Muscle layer of duodenum (tissue), 2 donors: ENCODE results near the gene SLC45A1.
"Not testable (repeated sequence)": the region's sequence is repeated elsewhere in the genome, so short reads cannot be mapped to it uniquely, and the experiment has no call there.

Experiments
- H3K27ac ChIP-seq: one replicate; pipeline ENCODE4 v1.7.0; 2013; ENCODE audit warnings: mild to moderate bottlenecking, low read length
- H3K27me3 ChIP-seq: one replicate; pipeline ENCODE4 v1.7.0; 2013; ENCODE audit warnings: low read depth, mild to moderate bottlenecking, control low read depth, low read length
- H3K36me3 ChIP-seq, 2 donors: one replicate each; pipeline ENCODE4 v1.7.0; 2013; ENCODE audit warnings: low read length in 2 of 2, control low read depth in 1 of 2, mild to moderate bottlenecking in 1 of 2; ENCODE audit not compliant: insufficient read depth in 2 of 2, control insufficient read depth in 1 of 2
- H3K4me1 ChIP-seq, 2 donors: one replicate each; pipeline ENCODE4 v1.7.0; 2013; ENCODE audit warnings: low read length in 2 of 2, mild to moderate bottlenecking in 2 of 2, control low read depth in 1 of 2, moderate library complexity in 1 of 2; ENCODE audit not compliant: insufficient read depth in 2 of 2, control insufficient read depth in 1 of 2
- H3K4me3 ChIP-seq, 2 donors: one replicate each; pipeline ENCODE4 v1.7.0; 2013; ENCODE audit warnings: low read length in 2 of 2, low read depth in 1 of 2, mild to moderate bottlenecking in 1 of 2
- H3K9me3 ChIP-seq, 2 donors: one replicate each; pipeline ENCODE4 v1.7.0; 2013; ENCODE audit warnings: low read length in 2 of 2, control low read depth in 1 of 2, mild to moderate bottlenecking in 1 of 2; ENCODE audit not compliant: control insufficient read depth in 1 of 2
- donor health status: healthy.

The SLC45A1 gene

DNA sequence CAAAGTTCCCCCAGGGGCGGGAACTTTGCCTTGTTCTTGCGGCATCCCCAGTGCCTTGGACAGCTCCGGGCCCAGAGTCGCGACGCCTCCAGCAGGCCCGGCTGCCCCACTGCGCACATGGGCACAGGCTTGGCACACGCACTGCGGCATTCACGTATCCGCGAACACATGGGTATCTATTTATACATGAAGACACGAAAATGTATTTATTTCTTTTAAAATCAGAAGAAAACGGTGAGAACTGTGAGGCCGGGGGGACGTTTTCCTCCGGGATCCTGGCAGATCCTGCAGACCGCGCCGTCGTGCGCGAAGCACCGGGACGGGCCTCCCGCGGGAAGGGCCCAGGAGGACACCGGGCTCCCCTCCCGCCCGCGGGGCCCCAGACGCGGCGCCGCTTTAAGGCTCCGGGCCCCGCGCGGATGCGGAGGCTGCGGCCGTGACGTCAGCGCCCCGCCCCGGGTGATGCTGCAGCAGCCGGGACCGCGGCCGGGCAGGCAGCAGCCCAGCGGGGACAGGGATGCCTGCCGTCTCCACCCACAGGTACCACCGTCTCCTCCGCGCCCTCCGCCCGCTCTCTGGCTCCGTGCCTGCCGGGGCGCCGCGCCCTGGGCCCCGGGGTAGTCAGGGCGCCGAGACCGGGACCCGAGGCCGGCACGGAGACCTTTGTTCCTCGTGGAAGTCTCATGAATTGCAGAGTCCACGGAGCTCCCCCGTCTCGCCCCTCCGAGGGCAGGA is at the start of gene SLC45A1:
Gene SLC45A1, plus strand, starts transcription at position 468 of the 735 bp plus-strand sequence. CDS start 6,216 bp downstream, outside the sequence.
- H3K27me3 ChIP-seq, result no peaks in the 10 kb centered on the region
- H3K27ac ChIP-seq, result no peak within 1 kb of the TSS
- H3K9me3 ChIP-seq, result no peaks in the 10 kb centered on the region
- H3K4me3 ChIP-seq, result peak within 1 kb of the TSS; percentile 63 to 86
- peaks cover 0 to 14% of the 10 kb centered on the region in 2 donors for H3K4me1 ChIP-seq
- no peaks in the 10 kb centered on the region for H3K36me3 ChIP-seq

DNA sequence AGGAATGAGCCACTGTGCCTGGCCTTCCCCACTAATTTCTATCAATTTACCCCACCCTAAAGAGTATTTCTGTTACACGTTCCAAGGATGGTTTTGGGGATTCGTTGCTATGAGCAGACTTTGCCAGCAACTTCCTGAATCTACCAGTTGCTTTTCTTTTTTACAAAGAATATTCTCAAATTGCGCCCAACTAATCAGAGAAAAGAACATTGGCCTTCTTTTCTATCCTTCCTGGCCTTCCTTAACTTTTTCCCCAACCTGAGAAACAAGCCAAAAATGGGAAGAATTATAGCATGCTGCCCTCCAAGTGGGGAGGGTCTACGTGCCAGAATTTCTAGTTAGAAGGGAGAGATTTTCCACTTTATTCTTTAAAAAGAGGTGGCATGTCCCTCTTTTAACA is 44.9 kb upstream of the SLC45A1 start:
- Histone ChIP-seq H3K27me3 (no peaks in the 10 kb centered on the region), H3K4me1 (no peaks in the 10 kb centered on the region), H3K36me3 (no peaks in the 10 kb centered on the region), H3K27ac (no peak overlapping the region), H3K9me3 (no peaks in the 10 kb centered on the region), H3K4me3 (no peak overlapping the region)

DNA sequence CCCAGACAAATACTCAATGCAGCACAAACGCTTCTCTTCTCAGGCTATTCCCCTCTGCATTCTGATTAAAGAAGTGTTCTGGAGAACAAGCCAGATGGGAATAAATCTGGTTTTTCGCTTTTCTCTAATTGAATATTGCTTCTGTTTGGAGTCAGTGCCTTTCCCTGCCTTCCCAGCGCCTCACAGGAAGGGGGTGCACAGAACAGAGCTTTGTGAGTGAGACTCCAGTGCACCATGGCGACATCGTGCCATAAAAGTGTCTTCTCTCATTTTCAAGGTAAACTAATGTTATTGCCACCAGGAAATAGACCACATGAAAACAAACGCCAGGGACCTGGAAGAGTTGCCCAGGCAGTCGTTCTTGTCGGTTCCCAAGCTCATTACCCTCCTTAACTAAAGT is 43.6 kb upstream of the SLC45A1 start:
- Histone ChIP-seq H3K27me3 (no peaks in the 10 kb centered on the region), H3K4me1 (no peaks in the 10 kb centered on the region), H3K36me3 (no peaks in the 10 kb centered on the region), H3K9me3 (no peaks in the 10 kb centered on the region), H3K4me3 (no peak overlapping the region), H3K27ac (no peak overlapping the region)

DNA sequence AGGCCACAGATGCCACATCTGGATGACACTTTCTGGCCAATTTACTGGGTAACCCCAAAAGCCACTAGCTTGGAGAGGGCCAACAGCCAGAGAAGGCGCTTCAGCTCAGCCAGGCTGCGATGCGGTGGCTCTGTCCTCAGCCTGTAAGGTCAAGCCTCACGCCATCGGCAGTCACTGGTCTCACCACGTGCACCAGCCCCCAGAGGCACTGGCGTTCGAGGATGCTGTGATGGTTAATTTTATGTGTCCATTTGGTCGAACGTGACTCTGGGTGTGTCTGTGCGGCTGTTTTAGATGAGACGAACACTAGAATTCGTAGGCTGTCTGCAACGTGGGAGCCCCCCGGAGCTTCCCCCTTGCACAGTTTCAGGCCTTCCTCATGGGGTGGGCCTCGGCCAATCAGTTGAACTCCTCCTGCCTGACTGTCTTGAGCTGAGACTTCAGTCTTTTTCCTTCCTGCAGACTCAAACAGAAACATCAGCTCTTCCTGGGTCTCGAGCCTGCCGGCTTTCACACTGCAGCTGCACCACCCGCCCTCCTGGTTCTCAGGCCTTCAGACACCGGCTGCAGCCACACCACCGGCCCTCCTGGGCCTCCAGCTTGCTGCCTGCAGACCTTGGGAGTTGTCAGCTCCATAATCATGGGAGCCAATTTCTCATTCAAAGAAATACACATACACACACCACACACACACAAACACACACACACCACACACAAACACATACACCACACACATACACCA is 41.6 kb upstream of the SLC45A1 start:
- no peaks in the 10 kb centered on the region for H3K27me3 ChIP-seq
- no peak overlapping the region for H3K27ac ChIP-seq
- no peaks in the 10 kb centered on the region for H3K4me1 ChIP-seq
- no peaks in the 10 kb centered on the region for H3K9me3 ChIP-seq
- no peak overlapping the region for H3K4me3 ChIP-seq
- no peaks in the 10 kb centered on the region for H3K36me3 ChIP-seq

GRCh38 chr1:8276932-8277331 is 41.0 kb upstream of the SLC45A1 start:
- no peaks in the 10 kb centered on the region for H3K36me3 ChIP-seq
- H3K27ac ChIP-seq, result no peak overlapping the region
- no peaks in the 10 kb centered on the region for H3K4me1 ChIP-seq
- H3K4me3 ChIP-seq, result no peak overlapping the region
- H3K9me3 ChIP-seq, result no peaks in the 10 kb centered on the region
- H3K27me3 ChIP-seq, result no peaks in the 10 kb centered on the region

DNA sequence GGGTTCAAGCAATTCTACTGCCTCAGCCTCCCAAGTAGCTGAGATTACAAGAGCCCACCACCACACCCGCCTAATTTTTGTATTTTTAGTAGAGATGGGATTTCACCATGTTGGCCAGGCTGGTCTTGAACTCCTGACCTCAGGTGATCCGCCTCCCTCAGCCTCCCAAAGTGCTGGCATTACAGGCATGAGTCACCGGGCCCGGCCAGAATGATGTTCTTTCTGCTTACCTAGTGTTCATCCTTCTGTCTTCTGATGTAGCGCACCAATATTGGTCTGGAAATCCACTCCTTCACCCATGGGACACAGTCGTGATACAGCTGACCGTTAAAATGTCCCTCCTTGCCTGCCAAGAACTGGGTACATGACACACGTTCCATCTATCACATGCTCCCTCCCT is 39.2 kb upstream of the SLC45A1 start:
- not testable (repeated sequence) for H3K4me3 ChIP-seq, H3K36me3 ChIP-seq, H3K9me3 ChIP-seq, H3K27ac ChIP-seq, H3K4me1 ChIP-seq, H3K27me3 ChIP-seq

DNA sequence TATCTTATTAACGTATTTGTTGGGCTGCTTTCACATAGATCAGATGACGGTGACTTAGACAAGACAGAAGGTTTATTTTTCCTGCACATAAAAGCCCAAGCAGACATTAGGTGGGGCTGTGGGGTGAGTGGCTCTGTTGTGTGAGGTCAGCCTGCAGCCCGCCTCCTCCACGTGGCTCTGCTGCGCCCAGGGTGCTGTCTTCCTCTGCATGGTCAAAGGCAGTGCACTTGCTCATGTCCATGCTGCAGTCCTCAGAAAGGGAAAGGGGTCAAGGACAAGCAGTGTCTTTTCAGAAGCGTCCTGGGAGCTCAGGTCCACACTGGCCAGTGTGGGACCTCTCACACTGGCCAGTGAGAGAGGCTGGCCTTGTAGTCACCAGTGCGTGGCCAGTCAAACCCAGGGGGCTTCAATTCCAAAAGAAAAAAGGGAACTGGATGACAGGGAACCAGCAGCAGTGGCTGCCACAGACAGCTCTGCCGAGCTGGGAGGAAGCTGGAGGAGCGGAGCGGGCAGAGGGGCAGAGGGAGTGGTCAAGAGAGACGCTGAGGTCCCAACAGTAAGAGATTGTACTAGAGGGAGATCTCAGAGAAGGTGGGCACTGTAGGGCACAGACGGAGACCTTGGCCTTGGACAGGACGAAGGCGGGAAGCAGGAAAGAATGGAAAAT is 35.9 kb upstream of the SLC45A1 start:
- H3K9me3 ChIP-seq, result no peaks in the 10 kb centered on the region
- H3K4me3 ChIP-seq, result no peak overlapping the region
- no peaks in the 10 kb centered on the region for H3K36me3 ChIP-seq
- H3K4me1 ChIP-seq, result no peaks in the 10 kb centered on the region
- H3K27ac ChIP-seq, result no peak overlapping the region
- no peaks in the 10 kb centered on the region for H3K27me3 ChIP-seq

DNA sequence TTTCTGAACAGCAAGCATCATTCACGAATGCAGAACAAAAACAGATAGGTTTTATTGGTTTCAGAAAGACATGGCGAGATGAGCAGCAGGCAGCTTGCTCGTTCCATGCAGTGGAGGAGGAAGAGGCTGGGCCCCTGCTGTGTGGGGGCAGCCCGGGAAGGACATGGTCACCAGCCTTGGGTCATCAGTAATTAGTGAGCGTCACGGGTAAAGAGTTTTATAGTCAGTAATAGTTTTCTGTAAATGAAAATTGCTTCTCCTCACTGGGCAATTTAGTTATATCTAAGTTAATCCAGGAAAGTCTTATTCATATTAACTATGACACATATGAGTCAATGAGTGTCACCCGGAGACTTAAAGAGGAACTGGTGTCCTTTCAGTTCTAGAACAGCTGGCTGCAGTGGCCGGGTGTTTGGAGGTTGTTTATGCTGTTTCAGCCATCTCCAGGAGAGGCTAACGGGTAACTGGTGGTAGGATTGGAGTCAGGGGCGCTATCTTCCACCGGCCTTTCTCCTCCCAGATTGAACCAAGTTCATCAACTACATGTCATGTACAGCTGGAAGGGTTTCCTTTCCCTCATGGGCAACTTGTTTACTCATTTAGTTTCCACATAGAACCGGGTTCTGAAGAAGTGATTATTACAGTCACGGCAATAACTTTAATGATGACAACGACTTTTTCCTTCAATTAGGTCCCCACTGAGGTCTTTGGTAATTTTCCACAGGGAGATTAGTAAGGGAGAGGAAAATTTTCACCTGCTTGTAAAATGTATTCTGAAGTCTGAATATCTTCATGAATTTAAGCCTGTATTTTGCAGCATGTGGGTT is 34.6 kb upstream of the SLC45A1 start:
- H3K4me3 ChIP-seq, result no peak overlapping the region
- no peaks in the 10 kb centered on the region for H3K36me3 ChIP-seq
- no peaks in the 10 kb centered on the region for H3K4me1 ChIP-seq
- no peak overlapping the region for H3K27ac ChIP-seq
- no peaks in the 10 kb centered on the region for H3K27me3 ChIP-seq
- H3K9me3 ChIP-seq, result no peaks in the 10 kb centered on the region

GRCh38 chr1:8284127-8284526 is 33.8 kb upstream of the SLC45A1 start:
- Histone ChIP-seq H3K36me3 (no peaks in the 10 kb centered on the region), H3K27me3 (no peaks in the 10 kb centered on the region), H3K27ac (no peak overlapping the region), H3K4me1 (no peaks in the 10 kb centered on the region), H3K4me3 (no peak overlapping the region), H3K9me3 (no peaks in the 10 kb centered on the region)

- no peaks in the 10 kb centered on the region for H3K36me3 ChIP-seq
- H3K4me1 ChIP-seq, result no peaks in the 10 kb centered on the region
- no peak overlapping the region for H3K27ac ChIP-seq
- H3K27me3 ChIP-seq, result no peaks in the 10 kb centered on the region
- no peak overlapping the region for H3K4me3 ChIP-seq
- no peaks in the 10 kb centered on the region for H3K9me3 ChIP-seq
Measured at GRCh38 chr1:8285103-8285502, 32.8 kb upstream of the SLC45A1 start.

- Histone ChIP-seq H3K36me3 (no peaks in the 10 kb centered on the region), H3K9me3 (no peaks in the 10 kb centered on the region), H3K4me1 (no peaks in the 10 kb centered on the region)
Measured at GRCh38 chr1:8285965-8286364, 31.9 kb upstream of the SLC45A1 start.

More at GRCh38 chr1:8285965-8286364, 31.9 kb upstream of the SLC45A1 start:
- Histone ChIP-seq H3K27me3 (no peaks in the 10 kb centered on the region), H3K4me3 (no peak overlapping the region), H3K27ac (no peak overlapping the region)
